ENCODE results near the gene SYCP2. TPM values are rescaled to one million over a fixed set of nuclear protein-coding genes. Genes with fewer than 3 reads are reported as not detected.

The SYCP2 gene
- total RNA-seq: 1.9 TPM
- long read RNA-seq: 0 reads

- no peak for TF ChIP-seq CTCF (IDR thresholded peaks at IDR 0.05)
- Histone ChIP-seq H3K27me3 (no peaks in the 10 kb centered on the region), H3K36me3 (no peaks in the 10 kb centered on the region), H3K9me3 (no peaks in the 10 kb centered on the region), H3K4me3 (peak within 1 kb of the TSS; percentile 71), H3K27ac (peak within 1 kb of the TSS; percentile 7), H3K4me1 (peaks cover 17% of the 10 kb centered on the region)
- DNase-seq: peak; percentile 78
- intact Hi-C loops (cut with DNase I): no loop called here
- ATAC-seq: peak; percentile 71
Observed at GRCh38 chr20:59933296-59933848, at the start of gene SYCP2. Gene SYCP2 (minus strand): TSS chr20:59933637. CDS start chr20:59922413, 11,224 bp downstream.

- H3K4me1 ChIP-seq: no peaks in the 10 kb centered on the region
- ATAC-seq (no peak), DNase-seq (no peak)
- H3K27ac ChIP-seq: no peak overlapping the region
- H3K27me3 ChIP-seq: no peaks in the 10 kb centered on the region
- no peak overlapping the region for H3K4me3 ChIP-seq
- no peak for TF ChIP-seq CTCF (IDR thresholded peaks at IDR 0.05)
- no peaks in the 10 kb centered on the region for H3K36me3 ChIP-seq
- H3K9me3 ChIP-seq: no peaks in the 10 kb centered on the region
- intact Hi-C loops (cut with DNase I): no loop called here
Observed at GRCh38 chr20:59983076-59983475, 49.6 kb upstream of the SYCP2 start.

- no peak overlapping the region for H3K27ac ChIP-seq
- no peaks in the 10 kb centered on the region for H3K9me3 ChIP-seq
- H3K27me3 ChIP-seq: no peaks in the 10 kb centered on the region
- ATAC-seq (no peak), DNase-seq (no peak)
- intact Hi-C loops (cut with DNase I): no loop called here
- H3K36me3 ChIP-seq: no peaks in the 10 kb centered on the region
- no peak overlapping the region for H3K4me3 ChIP-seq
- TF ChIP-seq CTCF (IDR thresholded peaks at IDR 0.05): no peak
- H3K4me1 ChIP-seq: peaks cover 4% of the 10 kb centered on the region
Observed at GRCh38 chr20:59977086-59977485, 43.6 kb upstream of the SYCP2 start.

DNA sequence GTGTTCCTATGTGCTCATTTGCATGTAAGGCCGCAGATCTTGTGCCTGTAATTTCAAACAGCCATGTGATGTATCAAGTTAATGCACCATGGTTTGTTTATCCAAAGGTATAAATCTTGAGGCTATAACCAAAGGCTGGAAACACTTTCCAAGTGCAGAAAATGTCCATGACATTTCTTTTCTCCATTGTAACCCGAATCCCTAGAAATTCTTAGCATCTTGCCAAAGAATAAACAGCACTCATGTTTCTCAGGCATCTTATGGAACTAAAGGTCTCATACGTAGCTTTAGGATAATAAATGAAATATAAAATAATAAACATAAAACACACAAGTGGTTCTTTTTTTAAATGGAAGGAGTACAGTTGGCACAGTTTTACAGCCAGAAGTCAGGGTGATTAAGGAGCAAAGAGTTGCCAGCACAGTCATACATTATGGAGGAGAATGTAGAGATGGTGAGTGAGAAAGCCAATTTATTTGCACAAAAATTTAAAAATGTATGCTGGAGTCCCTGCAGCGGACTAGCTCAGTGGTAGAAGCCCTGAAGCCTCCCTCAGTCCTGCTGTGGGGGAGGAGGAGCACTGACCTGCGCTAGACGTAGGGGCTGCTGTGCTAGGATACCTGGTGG lies 42.8 kb upstream of the SYCP2 start:
- ATAC-seq (no peak), DNase-seq (no peak)
- H3K4me1 ChIP-seq: peaks cover 4% of the 10 kb centered on the region
- no peak overlapping the region for H3K27ac ChIP-seq
- no peaks in the 10 kb centered on the region for H3K27me3 ChIP-seq
- no peak for TF ChIP-seq CTCF (IDR thresholded peaks at IDR 0.05)
- H3K9me3 ChIP-seq: no peaks in the 10 kb centered on the region
- no peaks in the 10 kb centered on the region for H3K36me3 ChIP-seq
- H3K4me3 ChIP-seq: no peak overlapping the region
- intact Hi-C loops (cut with DNase I): no loop called here

- no peak overlapping the region for H3K4me3 ChIP-seq
- peak overlapping the region; percentile 19 for H3K27ac ChIP-seq
Observed at GRCh38 chr20:59972037-59972801, 38.8 kb upstream of the SYCP2 start.

More at GRCh38 chr20:59972037-59972801, 38.8 kb upstream of the SYCP2 start:
- TF ChIP-seq CTCF (IDR thresholded peaks at IDR 0.05): no peak
- no peak for DNase-seq
- intact Hi-C loops (cut with DNase I): no loop called here
- H3K27me3 ChIP-seq: no peaks in the 10 kb centered on the region
- H3K9me3 ChIP-seq: no peaks in the 10 kb centered on the region
- peak; percentile 78 for ATAC-seq
- peaks cover 4% of the 10 kb centered on the region for H3K4me1 ChIP-seq
- H3K36me3 ChIP-seq: no peaks in the 10 kb centered on the region
